Smooth muscle cell (in vitro differentiated cells): ENCODE measurements around the gene NUP214. TPM values are rescaled to one million over a fixed set of nuclear protein-coding genes. Genes with fewer than 3 reads are reported as not detected.

Experiments
- DNase-seq: peaks from one replicate; lab custom pipeline; 2025; ENCODE audit not compliant: unreplicated experiment; lab: John Stamatoyannopoulos, UW
- H2AFZ ChIP-seq: fragments of 200-600 bp; sonication (generic); 2 replicates; pipeline ENCODE4 v1.6.0; 2016; ENCODE audit warnings: antibody characterized with exemption, low read depth, mild to moderate bottlenecking
- H3F3A ChIP-seq: fragments of 200-600 bp; sonication (generic); 2 replicates; pipeline ENCODE4 v1.6.0; 2017; ENCODE audit warnings: antibody characterized with exemption, low read depth
- H3K27ac ChIP-seq: fragments of 200-600 bp; sonication (generic); 2 replicates; pipeline ENCODE4 v1.5.1; 2016; ENCODE audit warnings: low read depth, mild to moderate bottlenecking
- H3K27me3 ChIP-seq: fragments of 200-600 bp; sonication (generic); 2 replicates; pipeline ENCODE4 v1.6.1; 2016; ENCODE audit warnings: low read depth, mild to moderate bottlenecking
- H3K36me3 ChIP-seq: fragments of 200-600 bp; sonication (generic); 2 replicates; pipeline ENCODE4 v1.5.1; 2016; ENCODE audit warnings: low read depth
- H3K4me1 ChIP-seq: fragments of 200-600 bp; sonication (generic); 2 replicates; pipeline ENCODE4 v1.5.1; 2016; ENCODE audit warnings: low read depth
- H3K4me2 ChIP-seq: fragments of 200-600 bp; sonication (generic); 2 replicates; pipeline ENCODE4 v1.6.0; 2016; ENCODE audit warnings: mild to moderate bottlenecking
- H3K4me3 ChIP-seq: fragments of 200-600 bp; sonication (generic); 2 replicates; pipeline ENCODE4 v1.5.1; 2016; ENCODE audit warnings: mild to moderate bottlenecking
- H3K79me2 ChIP-seq: fragments of 200-600 bp; sonication (generic); 2 replicates; pipeline ENCODE4 v1.6.0; 2016; ENCODE audit warnings: low read depth, mild to moderate bottlenecking
- H3K9ac ChIP-seq: fragments of 200-600 bp; sonication (generic); 2 replicates; pipeline ENCODE4 v1.6.0; 2016; ENCODE audit warnings: low read depth
- H3K9me3 ChIP-seq: fragments of 200-600 bp; sonication (generic); replicated peaks from 2 replicates; pipeline ENCODE4 v1.5.1; 2016; ENCODE audit warnings: low read depth
- H4K20me1 ChIP-seq: fragments of 200-600 bp; sonication (generic); 2 replicates; pipeline ENCODE4 v1.6.0; 2016; ENCODE audit warnings: low read depth
- CTCF ChIP-seq: fragments of 200-600 bp; sonication (generic); IDR thresholded peaks from 2 replicates; pipeline ENCODE4 v1.5.1; 2017; ENCODE audit warnings: borderline replicate concordance, mild to moderate bottlenecking, antibody characterized with exemption; ENCODE audit not compliant: insufficient read depth, poor library complexity, severe bottlenecking
- WGBS: methylation state at CpG from one replicate; pipeline ENCODE4 v1.1.7; 2016; ENCODE audit warnings: low lambda C conversion rate; 5-methylcytosine and 5-hydroxymethylcytosine counted together
- polyA plus RNA-seq: library from polyadenylated mRNA; unstranded; fragments of >200 nt; fragmentation: Nextera tagmentation; extraction: Ambion mirVana; gene quantifications from 2 replicates; pipeline ENCODE4 v1.2.1, GENCODE V29; 2016
- total RNA-seq: library from RNA; depleted of rRNA; stranded (reverse); fragments of >200 nt; gene quantifications from 2 replicates; pipeline ENCODE4 v1.2.3, GENCODE V29; 2014

NUP214 gene
- total and polyA plus RNA-seq, 2 experiments from 2014 or later, result 13.9 to 44.7 TPM

DNA sequence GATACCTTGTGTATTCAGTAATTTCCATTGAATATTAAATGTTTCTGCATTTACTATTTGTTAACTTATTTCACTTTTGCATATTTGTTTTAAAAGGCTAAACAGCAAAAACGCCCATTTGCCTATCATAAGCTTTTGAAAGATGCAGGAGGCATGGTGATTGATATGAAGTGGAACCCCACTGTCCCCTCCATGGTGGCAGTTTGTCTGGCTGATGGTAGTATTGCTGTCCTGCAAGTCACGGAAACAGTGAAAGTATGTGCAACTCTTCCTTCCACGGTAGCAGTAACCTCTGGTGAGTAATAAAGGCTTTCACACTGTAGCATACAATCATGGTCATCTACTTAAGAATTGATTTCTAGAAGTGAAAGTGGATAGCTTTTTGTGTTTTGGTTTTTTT is 3.8 kb downstream of the NUP214 start:
- WGBS, result 88% methylated on average over 3 of the region's 3 CpGs

GRCh38 chr9:131138676-131139075 is 13.3 kb downstream of the NUP214 start:
- Histone ChIP-seq H3K79me2 (no peaks in the 10 kb centered on the region), H3K4me1 (no peaks in the 10 kb centered on the region), H4K20me1 (no peaks in the 10 kb centered on the region), H2AFZ (no peak overlapping the region), H3K4me3 (no peak overlapping the region), H3K4me2 (no peak overlapping the region), H3K9ac (no peak overlapping the region), H3K36me3 (peaks cover 47% of the 10 kb centered on the region), H3K27ac (no peak overlapping the region), H3K27me3 (no peaks in the 10 kb centered on the region), H3K9me3 (no peaks in the 10 kb centered on the region), H3F3A (no peaks in the 10 kb centered on the region)
- 93% methylated on average over 2 of the region's 2 CpGs for WGBS
- no peak for TF ChIP-seq CTCF
- DNase-seq, result no peak

More for the DNA sequence above, 3.8 kb downstream of the NUP214 start:
- Histone ChIP-seq H2AFZ (no peak overlapping the region), H3F3A (no peaks in the 10 kb centered on the region), H3K27ac (no peak overlapping the region), H3K9me3 (no peaks in the 10 kb centered on the region), H3K4me1 (no peaks in the 10 kb centered on the region), H3K36me3 (peaks cover 32% of the 10 kb centered on the region), H3K4me2 (no peak overlapping the region), H3K4me3 (no peak overlapping the region), H3K27me3 (no peaks in the 10 kb centered on the region), H4K20me1 (peaks cover 4% of the 10 kb centered on the region), H3K79me2 (peaks cover 34% of the 10 kb centered on the region), H3K9ac (no peak overlapping the region)
- no peak for TF ChIP-seq CTCF
- DNase-seq, result no peak

- Histone ChIP-seq H2AFZ (no peak overlapping the region), H3K4me3 (no peak overlapping the region), H4K20me1 (no peaks in the 10 kb centered on the region), H3F3A (no peaks in the 10 kb centered on the region), H3K4me1 (no peaks in the 10 kb centered on the region), H3K27ac (no peak overlapping the region), H3K9ac (no peak overlapping the region), H3K36me3 (peaks cover 39% of the 10 kb centered on the region), H3K4me2 (no peak overlapping the region), H3K27me3 (no peaks in the 10 kb centered on the region), H3K9me3 (no peaks in the 10 kb centered on the region), H3K79me2 (no peaks in the 10 kb centered on the region)
- no peak for DNase-seq
- no peak for TF ChIP-seq CTCF
- WGBS, result 99% methylated on average over 4 of the region's 4 CpGs
Measured at GRCh38 chr9:131140112-131140511, 14.7 kb downstream of the NUP214 start.

DNA sequence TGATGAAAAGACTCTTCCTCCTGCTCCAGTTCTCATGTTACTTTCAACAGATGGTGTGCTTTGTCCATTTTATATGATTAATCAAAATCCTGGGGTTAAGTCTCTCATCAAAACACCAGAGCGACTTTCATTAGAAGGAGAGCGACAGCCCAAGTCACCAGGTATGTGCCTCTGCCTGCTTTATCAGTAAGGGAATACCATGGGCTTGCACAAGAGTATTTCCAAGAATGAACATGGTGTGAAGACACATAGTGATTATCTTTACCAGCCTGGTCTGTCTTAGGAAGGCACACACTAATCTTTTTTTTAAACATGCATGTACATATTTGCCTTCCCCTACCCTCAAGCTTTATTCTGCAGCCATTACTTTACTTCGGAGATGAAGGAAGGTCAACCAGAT is 15.2 kb downstream of the NUP214 start:
- Histone ChIP-seq H3F3A (no peaks in the 10 kb centered on the region), H3K9ac (no peak overlapping the region), H3K9me3 (no peaks in the 10 kb centered on the region), H3K36me3 (peaks cover 39% of the 10 kb centered on the region), H3K27ac (no peak overlapping the region), H4K20me1 (no peaks in the 10 kb centered on the region), H3K27me3 (no peaks in the 10 kb centered on the region), H3K4me1 (no peaks in the 10 kb centered on the region), H3K79me2 (no peaks in the 10 kb centered on the region), H3K4me3 (no peak overlapping the region), H2AFZ (no peak overlapping the region), H3K4me2 (no peak overlapping the region)
- no peak for DNase-seq
- TF ChIP-seq CTCF, result no peak
- WGBS, result 98% methylated on average over 3 of the region's 3 CpGs
